SK-N-MC (cell line): ENCODE results near the gene NOS1AP.

ENCODE experiments used
- EZH2 ChIP-seq: fragments of 200-600 bp; sonication (generic); IDR thresholded peaks from one replicate; pipeline ENCODE4 v1.6.1; 2017; ENCODE audit warnings: antibody characterized with exemption
- FOXP2 ChIP-seq: optimal IDR thresholded peaks from 2 replicates; pipeline ENCODE3; 2011; ENCODE audit warnings: mild to moderate bottlenecking, moderate library complexity; ENCODE audit not compliant: insufficient read depth; ENCODE audit errors: extremely low read length, control extremely low read depth
- POLR2AphosphoS5 ChIP-seq: IDR thresholded peaks from 2 replicates; pipeline ENCODE4 v1.6.1; 2012; ENCODE audit warnings: mild to moderate bottlenecking, low read depth, low read length, borderline replicate concordance

DNA sequence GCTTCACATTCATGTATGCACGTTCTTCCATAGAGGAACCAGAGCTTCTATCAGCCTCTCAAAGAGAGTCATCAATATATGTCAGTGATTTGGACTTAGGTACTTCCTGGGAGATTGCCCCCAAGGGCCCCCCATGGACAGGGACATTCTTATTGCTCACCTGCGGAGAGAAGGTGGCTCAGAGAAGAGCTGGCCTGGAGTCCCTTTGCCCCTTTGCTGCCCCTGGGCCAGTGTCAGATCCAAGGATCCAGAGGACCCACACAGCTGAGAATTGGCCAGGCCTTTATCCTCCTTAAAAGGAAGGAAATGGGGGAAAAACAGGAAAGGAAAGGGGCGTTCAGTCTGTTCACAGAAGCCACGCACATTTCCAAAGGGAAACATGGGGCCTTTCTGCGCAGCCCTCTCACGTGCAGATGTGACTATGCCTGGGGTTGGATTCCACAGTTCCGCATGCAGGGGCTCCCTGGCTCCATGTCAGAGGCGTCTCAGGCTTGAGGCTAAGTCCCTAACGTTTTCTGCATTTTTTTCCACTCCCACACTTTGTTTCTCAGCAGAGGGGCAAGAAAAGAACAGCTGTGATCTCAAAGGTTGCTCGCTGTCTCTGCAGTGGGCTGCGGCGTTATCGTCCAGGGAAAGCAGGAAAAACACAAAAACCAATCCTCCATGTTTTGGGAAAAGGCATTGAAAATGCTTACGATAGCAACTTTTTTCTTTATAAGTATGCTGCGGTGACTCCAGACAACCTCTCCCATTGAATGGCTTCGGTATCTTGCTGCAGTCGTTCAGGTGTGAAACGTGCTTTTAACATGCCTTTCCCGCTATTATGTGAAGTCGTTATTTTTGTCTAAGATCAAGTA is 318.0 kb downstream of the NOS1AP start:
- TF ChIP-seq POLR2AphosphoS5 (no peak), EZH2 (no peak), FOXP2 (no peak)
